Choroid plexus epithelial cell (primary cell): Measurements from ENCODE around the gene SAC3D1.

ENCODE experiments used
- DNase-seq: peaks from one replicate; pipeline ENCODE4 v3.0.0-alpha.2; 2010; ENCODE audit warnings: low read depth
- H3K4me3 ChIP-seq: 2 replicates; pipeline ENCODE4 v1.5.1; 2011; ENCODE audit warnings: low read depth, mild to moderate bottlenecking, control low read depth, low read length, moderate library complexity
- TF ChIP-seq, protein P1 (sequence below): conservative IDR thresholded peaks from 2 replicates; pipeline ENCODE4 v1.5.1; 2011; ENCODE audit warnings: low read depth, mild to moderate bottlenecking, control low read depth, inconsistent platforms, low read length, moderate library complexity

SAC3D1 gene

DNA sequence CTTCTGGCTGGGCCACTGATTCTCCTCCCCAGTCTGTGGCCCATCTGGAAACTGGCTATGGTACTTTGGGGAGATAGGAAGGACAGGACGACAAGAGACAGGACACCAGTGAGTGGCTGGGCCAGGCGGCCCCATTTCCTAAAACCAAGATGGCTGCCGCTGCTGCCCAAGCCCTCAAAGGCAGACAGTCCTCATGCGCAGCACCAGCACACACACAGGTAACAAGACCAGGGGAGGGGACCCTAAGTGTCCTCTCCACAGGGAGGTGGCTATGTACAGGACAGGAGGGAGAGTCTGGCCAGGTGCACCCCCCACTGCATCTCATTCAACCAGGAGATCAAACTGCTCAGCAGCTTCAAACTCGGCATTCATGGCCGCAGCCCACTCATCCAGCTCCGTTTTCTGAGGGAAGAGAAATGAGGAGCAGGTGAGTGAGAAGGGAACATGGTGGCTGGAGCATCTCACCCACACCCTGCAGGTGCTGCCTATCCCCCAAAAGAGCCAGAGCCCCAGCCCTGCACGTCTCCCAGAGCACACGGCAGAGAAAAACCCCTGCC, 37.9 kb downstream of the SAC3D1 start:
- DNase-seq, result no peak
- TF ChIP-seq, protein P1, sequence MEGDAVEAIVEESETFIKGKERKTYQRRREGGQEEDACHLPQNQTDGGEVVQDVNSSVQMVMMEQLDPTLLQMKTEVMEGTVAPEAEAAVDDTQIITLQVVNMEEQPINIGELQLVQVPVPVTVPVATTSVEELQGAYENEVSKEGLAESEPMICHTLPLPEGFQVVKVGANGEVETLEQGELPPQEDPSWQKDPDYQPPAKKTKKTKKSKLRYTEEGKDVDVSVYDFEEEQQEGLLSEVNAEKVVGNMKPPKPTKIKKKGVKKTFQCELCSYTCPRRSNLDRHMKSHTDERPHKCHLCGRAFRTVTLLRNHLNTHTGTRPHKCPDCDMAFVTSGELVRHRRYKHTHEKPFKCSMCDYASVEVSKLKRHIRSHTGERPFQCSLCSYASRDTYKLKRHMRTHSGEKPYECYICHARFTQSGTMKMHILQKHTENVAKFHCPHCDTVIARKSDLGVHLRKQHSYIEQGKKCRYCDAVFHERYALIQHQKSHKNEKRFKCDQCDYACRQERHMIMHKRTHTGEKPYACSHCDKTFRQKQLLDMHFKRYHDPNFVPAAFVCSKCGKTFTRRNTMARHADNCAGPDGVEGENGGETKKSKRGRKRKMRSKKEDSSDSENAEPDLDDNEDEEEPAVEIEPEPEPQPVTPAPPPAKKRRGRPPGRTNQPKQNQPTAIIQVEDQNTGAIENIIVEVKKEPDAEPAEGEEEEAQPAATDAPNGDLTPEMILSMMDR, result no peak
- H3K4me3 ChIP-seq, result no peak overlapping the region

- DNase-seq, result no peak
- TF ChIP-seq, protein P1, result no peak
- H3K4me3 ChIP-seq, result peak overlapping the region; percentile 93
These were observed 42.3 kb downstream of the SAC3D1 start for GRCh38 chr11:65083134-65083833.

DNA sequence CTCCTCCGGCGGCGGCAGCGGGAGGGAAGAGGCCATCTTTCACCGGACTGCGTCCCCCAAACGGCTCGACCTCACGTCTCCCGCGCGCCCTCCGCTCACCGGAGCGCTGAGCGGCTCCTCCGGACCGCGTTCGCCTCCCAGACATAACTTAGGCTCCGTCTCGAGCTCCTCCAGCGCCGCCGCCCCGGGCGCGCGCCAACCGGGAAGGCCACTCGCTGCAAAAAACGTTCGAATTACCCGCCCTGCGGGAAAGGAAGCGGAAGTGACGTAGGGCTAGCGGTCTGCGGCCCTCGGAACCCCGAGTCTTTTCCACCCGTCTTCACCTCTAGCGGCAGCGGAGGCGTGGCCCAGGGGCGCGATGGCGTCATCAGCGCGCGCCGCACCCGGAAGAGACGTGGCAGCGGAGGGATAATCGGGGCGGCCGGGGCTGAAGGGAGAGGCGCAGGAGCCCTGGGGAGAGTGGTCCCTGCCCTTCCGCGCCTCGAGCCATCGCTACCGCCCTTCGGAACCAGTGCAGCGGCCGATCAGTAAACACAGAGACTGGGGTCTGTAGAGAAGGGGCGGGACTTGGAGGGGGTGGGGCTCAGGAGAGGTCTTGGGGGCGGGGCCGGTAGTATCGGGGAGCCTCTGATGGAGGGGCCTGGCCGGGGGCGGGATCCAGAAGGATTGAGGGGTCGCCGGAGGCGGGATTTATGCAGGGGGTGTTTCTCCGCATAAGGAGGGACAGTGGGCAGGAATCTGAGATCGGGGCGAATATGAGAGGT, 43.0 kb downstream of the SAC3D1 start, which contains the start of the genes CDCA5 and ZFPL1:
CDCA5 (minus strand) TSS at position 207 of the 764 bp plus-strand sequence; CDS start at position 145, 62 bp downstream.
ZFPL1 (plus strand) TSS at position 389 of the 764 bp plus-strand sequence. CDS start 477 bp downstream, outside the sequence.
- peak; percentile 97 for DNase-seq
- TF ChIP-seq, protein P1, result peak; percentile 22

DNA sequence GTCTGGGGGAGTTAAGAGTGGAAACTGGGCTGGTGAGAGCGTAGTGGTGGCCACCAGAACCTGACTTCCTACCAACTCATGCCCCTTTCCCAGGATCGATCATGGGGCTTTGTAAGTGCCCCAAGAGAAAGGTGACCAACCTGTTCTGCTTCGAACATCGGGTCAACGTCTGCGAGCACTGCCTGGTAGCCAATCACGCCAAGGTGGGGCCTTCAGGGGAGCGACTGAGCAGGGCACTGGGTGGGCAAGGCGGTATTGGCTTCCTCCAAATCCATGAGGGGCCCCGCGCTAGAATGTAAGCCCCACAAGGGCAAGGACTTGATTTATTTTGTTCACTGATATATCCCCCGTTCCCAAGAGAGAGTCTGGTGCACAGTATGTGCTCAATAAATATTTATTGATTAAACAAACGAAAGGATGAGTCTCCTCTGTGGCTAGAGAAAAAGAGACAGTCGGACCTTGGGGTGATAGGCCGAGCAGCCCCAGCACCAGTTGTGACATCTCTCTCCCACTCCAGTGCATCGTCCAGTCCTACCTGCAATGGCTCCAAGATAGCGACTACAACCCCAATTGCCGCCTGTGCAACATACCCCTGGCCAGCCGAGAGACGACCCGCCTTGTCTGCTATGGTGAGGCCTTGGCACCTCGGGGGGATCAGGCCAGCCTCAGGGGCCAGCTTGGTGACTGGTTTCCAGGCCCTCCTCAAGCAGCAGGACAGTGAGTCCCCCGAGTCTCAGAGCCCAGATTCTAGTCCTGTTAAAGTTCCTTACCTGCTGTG, 43.8 kb downstream of the SAC3D1 start:
- DNase-seq, result no peak
- peak overlapping the region; percentile 93 for H3K4me3 ChIP-seq
- TF ChIP-seq, protein P1, result no peak

More for the DNA sequence above, 43.0 kb downstream of the SAC3D1 start, which contains the start of the genes CDCA5 and ZFPL1:
- peak within 1 kb of the TSS; percentile 93 for H3K4me3 ChIP-seq

GRCh38 chr11:65085446-65085845, 44.4 kb downstream of the SAC3D1 start:
- H3K4me3 ChIP-seq, result no peak overlapping the region
- no peak for DNase-seq
- TF ChIP-seq, protein P1, result no peak

DNA sequence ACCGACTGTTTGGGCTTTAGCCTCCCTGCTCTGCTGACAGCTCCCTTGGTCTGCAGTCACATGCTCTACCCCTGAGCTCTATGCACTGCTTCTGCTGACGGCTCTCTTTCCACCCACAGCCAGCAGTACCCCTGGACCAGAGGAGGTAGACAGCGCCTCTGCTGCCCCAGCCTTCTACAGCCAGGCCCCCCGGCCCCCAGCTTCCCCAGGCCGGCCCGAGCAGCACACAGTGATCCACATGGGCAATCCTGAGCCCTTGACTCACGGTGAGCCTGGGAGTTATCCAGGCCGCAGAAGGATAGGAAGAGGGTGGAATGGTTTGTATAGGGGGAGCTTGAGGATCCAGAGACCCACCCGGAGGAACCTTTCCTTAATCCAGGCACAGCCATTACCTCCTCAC, 45.8 kb downstream of the SAC3D1 start:
- TF ChIP-seq, protein P1, result no peak
- DNase-seq, result no peak
- no peak overlapping the region for H3K4me3 ChIP-seq
